Measurements from ENCODE around the gene CLPSL2.

CLPSL2 gene

DNA sequence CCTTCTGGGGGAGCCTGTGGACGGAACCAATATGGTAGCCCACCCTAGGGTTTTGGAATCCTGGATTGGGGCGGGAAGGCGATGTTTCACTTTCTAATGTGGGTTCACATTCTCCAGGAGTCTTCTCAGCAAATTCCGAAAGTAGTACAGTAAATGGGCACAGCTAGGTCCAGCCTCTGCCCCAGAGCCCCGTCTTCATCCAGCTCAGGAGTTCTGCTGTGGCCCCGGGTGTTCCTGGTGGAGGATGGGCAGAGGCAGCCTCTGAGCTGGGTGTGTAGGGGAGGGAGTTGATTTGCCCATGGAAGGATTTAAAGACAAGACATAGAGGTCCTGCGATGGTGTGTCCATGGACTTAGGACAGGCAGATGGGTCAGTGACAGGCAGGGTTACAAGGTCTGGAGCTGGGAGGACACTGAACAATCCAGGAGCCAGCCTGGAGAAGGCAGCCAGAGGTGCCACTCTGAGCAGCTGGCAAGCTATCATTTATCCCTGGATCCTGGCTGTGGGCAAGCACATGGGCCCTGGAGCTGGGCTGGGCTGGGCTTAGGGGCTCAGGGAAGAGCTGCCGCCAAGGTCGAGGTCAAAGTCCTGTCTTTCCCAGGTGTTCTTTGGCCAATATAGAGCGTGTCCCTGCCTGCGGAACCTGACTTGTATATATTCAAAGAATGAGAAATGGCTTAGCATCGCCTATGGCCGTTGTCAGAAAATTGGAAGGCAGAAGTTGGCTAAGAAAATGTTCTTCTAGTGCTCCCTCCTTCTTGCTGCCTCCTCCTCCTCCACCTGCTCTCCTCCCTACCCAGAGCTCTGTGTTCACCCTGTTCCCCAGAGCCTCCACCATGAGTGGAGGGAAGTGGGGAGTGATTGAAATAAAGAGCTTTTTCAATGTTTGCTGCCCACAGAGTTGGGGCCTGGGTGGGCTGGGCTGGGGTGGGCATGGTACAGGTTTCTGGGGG, 11.1 kb downstream of the CLPSL2 start:
- DNase-seq (ENCODE audit: low spot score): no peak

DNA sequence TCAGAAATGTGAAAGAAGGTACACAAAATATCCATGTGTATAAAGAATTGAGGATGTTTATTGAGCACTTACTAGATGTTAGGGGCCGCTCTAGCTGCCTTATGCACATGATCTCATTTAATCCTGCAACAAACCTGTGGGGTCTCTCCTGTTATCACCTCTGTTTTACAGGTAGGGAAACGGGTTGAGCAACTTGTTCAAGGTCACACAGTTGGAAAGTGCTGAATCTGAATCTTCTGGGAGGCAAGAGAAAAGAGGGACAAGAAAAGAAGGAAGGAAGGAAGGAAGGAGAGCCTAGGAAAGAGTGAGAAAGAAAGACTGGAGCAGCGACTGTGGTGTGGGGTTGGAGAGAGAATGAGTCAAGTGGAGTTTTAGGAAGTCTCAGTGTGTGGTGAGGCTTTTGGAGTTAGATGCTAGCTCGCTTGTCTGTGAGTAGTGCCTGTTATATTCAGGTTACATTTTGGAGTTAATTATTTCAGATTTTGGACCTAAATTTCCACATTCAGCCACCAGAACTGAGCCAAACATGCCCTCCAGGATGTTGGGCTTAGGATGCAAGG, 12.1 kb downstream of the CLPSL2 start:
- no peak for DNase-seq (ENCODE audit: low spot score)

DNA sequence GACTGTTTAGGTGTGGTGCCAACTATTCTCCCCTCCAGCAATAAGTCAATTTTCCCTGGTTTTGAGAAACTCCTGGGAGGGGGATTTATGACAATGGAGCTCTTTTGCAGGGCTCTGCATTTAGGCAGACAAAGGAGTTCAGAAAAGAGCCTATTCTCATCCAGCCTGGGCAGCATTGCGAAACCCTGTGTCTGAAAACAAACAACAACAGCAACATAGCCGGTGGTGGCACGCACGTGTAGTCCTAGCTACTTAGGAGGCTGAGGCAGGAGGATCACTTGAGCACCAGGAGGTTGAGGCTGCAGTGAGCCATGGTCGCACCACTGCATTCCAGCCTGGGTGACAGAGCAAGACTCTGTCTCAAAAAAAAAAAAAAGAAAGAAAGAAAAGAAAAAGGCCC, 14.3 kb downstream of the CLPSL2 start:
- no peak for DNase-seq (ENCODE audit: low spot score)

DNA sequence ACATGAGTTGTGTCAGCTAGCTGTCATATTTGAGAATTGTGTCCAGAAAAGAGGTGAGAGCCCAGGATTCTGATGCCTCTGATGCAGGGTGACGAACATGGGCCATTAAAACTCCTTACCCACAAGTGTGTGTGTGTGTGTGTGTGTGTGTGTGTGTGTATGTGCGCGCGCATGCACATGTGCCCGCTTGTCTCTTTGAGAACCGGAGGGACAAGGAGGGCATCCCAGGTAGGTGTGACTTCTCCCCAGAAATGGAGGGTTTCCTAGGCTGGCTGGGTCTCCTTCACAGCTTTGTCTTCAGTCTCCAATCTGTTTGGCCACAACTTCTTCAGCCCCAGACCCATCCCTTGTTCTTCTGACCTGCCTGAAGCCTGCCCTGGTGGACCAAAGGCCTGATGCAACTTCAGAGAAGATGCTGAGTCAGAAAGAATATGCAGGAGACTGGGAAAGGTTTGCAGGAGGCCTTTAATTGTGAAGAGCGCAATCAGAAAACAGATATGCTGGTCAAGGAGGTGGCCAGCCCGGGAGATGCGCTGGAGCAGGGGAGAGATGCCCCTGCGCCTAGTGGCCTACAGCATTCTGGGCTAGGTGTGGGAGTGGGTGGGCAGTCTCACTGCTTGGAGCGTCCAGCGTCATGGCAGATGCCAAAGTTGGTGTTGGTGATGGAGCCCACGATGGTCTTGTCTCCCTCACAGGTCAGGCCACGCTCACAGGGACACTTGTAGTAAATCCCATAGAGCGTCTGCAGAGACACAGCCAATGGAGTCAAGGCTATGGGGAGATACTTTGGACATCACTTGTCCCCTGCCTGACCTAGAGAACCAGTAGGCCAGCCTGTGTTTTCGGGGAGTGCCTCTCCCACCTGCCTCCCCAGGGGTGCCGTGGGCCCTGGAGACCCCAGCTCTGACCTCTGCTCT, 18.4 kb downstream of the CLPSL2 start:
- no peak for DNase-seq (ENCODE audit: low spot score)

DNA sequence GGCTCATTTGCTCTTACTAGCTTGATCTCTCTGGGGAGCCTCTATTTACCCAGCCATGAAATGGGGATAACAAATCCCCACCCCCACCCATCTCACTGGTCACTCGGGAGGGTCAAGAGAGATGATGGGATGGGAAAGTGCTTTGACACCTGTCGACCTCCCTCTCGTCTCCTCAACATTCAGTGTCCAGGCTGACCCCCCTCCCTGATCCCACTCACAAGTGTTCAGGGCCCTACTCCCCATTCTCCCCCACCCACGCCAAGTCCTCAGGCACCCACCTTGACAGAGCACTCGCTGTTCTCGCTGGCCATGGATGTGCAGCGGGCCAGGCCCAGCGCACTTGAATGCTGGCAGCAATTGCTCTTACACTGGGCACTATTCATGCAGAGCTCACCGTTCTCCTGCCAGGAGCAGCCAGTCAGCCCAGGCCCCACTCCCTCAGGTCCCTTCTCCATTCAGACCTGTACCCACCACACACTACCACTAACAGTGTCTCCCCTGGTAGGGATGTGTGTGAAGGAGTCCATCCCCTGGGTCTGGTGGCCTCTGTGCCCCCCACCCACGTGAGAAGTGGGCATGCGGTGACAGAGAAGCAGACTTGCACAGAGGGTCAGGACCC, 19.2 kb downstream of the CLPSL2 start:
- no peak for DNase-seq (ENCODE audit: low spot score)

DNA sequence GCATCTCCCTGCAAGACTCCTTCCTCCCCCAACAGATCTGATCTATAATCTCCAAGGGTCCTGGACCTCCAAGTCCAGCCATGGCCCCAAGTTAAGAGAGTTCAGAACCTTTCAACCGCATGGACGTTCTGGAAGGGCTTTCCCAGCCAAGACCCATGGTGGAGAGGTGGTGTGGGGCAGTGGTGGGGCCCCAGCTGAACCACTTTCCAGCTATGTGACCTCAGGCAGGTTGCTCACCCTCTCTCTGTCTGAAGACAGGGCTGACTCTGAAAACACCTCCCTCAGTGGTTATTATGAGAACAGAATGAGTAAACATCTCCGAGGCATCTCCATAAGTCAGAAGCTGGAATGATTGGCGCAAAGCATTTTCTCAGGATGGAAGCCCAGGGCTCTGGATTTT, 19.8 kb downstream of the CLPSL2 start:
- DNase-seq (ENCODE audit: low spot score): no peak

DNA sequence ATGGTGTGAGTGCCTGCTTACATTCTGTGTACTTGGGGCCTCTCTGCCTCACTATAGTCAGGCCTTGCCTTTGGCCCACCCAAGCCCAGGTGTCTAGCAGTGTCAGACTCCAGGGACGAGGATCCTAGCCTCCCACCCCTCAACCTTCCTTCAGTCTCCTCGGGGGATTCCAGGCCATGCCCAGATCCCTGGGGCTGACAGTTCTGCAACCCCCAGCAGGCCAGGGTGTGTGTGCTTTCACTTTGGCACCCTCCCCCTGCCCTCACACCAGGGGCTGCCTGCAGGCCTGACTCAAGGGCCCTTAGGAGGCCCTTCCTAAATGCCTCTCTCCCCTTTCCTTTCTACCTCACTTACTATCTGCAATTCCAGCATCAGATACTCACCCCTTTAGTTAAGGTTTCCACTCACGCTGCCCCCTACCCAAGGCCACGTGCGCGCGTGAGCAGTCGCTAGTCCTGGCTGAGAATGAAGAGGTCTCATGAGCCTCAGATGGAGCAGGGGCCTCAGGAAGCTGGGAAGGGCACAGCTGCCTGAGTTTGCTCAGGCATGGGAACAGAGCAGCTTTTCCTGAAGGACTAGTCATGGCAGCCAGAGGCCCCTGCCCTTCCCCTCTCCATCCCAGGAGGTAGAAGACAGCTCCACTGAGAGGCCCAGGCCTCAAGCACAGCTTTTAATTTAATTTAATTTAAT, 21.6 kb downstream of the CLPSL2 start:
- no peak for DNase-seq (ENCODE audit: low spot score)

DNA sequence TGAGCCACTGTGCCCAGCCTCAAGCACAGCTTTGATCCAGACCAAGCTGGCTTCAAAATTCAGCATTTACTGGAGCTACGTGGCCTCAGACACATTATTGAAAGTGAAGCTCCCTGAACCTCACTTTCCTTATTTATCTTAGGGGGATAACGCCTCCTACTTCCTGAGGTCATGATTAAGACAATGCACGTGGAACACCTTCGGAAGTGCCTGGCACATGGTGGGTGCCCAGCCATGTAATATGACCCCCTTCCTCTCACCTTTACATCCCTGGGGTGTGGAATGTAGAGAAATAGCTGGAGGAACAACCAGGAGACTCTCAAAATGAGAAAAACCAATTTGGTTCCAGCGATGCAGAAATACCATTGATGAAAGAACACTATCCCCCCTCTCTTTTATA, 22.3 kb downstream of the CLPSL2 start:
- no peak for DNase-seq (ENCODE audit: low spot score)

DNA sequence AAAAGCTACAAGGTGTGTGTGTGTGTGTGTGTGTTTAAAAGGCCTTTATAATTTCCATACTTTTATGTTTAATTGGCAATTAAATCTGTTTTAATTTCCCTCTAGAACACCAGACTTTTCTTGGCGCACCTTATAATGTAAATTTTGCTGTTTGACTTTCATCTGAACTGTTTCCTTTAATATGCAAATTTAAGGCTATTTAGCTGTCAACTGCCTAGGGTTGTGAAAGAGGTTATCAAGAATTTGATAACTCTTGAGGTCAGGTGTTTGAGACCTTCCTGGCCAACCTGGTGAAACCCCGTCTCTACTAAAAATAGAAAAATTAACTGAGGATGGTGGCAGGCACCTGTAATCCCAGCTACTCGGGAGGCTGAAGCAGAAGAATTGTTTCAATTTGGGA, 24.8 kb downstream of the CLPSL2 start:
- DNase-seq (ENCODE audit: low spot score): no peak

DNA sequence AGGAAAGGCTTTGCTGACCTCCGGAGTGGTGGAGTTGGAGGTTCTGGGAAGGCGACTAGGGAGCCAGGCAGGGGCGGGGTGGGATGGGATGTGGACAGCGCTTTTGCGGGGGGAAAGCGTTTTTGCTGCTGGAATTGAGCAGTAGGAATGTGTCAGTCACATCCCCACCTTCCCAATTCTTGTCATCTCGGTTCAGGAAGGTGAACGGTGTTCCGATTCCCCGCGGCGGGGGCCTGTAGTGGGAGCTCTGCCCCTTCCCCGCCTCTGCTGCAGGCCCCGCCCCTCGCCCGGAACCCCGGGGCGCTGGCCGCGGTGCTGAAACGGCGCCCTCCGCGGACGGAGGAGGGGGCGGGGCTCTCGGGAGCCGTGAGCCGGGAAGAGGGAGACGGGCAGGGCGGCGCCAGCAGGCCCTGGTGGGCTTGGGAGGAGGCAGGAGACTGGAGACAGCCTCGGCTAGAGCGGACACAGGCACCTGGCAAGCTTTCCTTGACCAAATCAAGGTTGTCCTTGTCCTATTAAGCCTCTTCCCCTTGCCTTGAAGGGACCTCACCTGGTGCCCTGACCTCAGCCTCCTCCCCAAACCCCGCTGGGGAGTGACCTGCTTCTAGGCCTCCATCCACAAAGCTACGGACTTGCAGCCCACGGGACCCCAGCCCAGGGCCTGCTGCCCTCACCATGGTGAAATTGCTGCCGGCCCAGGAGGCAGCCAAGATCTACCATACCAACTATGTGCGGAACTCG, 28.8 kb downstream of the CLPSL2 start, which contains the start of gene LHFPL5:
Gene LHFPL5 (plus strand): TSS at position 357 of the 741 bp plus-strand sequence. CDS start 319 bp downstream, at position 676.
- DNase-seq (ENCODE audit: low spot score): no peak

DNA sequence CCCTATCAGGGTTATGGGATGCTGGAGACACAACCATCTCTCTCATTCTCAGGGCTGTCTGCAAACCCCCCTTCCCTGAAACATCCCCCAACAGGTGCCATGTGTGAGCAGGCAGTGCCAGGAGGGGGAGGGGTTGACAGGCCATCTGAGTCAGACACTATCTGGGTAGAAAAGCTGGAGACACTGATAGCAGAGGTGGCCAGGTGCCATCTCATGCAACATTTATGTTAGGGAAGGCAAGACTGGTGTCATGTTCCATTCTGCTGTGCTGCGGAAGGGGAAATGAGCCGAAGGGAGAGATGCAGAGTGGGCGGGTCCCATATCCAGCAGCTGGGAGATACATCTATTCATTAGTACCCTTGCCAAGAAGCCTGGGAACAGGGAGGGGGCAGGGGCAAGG, 32.3 kb downstream of the CLPSL2 start:
- DNase-seq (ENCODE audit: low spot score): no peak

DNA sequence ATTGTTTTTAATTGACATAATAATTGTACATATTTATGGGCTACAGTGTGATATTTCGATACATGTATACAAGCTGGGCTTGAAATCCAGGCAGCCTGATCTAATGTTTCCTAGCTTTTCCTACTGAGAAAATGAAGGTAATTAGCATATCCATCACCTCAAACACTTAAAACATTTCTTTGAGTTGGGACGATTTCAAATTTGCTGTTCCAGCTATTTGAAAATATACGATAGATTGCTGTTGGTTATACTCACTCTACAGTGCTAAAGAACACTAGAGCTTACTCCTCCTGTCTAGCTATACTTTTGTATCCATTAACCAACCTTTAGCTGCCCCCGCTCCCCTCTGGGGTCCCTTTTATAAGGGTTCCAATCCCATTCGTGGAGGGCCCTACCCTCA, 33.4 kb downstream of the CLPSL2 start:
- DNase-seq (ENCODE audit: low spot score): no peak

DNA sequence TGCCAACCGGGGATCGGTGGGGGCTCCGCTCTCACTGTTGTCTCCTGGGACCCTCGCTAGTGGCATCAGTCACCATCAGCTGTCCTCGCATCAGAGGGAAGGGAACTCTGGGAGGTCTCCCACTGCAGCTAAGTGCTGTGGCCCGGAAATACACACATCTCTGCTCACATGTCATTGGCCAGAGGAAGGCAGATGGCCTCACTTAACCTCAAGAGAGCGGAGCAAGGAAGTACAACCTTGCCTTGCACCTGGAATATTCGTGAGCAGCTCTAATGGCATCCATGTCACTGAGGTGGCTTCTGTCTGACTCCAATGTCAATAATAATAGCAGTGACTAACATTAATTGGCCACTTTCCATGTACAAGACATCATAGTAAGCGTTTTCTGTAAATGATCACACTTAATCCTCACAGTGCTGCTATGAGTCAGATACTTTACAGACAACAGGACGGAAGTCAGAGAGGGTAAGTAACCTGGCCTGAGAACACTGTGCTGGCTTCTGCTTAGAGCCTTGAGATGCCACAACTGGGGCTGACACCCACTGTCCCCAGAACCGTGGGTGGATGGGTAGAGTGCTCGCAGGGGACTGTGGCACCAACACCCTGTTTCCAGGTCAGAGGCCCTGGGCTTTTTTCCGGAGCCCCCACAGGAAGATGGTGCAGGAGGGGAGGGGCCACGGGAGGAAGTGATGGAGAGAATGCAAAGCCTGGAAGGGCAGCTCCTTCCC, 34.7 kb downstream of the CLPSL2 start:
- DNase-seq (ENCODE audit: low spot score): peak; percentile 94

DNA sequence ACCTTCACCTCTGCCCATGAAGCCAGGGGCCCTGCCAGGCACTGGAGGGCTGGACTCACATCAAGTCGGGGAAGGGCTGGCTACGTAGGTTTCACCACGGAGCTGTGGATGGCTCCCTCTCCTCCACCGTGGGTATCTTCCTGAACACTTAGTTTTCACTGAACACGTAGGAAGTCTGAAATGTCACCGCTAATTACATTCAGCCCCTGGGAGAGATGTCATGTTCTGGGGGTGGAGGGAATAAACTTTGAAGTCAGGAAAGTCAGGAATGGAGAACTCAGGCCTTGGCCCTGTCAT, 35.2 kb downstream of the CLPSL2 start:
- DNase-seq (ENCODE audit: low spot score): no peak

DNA sequence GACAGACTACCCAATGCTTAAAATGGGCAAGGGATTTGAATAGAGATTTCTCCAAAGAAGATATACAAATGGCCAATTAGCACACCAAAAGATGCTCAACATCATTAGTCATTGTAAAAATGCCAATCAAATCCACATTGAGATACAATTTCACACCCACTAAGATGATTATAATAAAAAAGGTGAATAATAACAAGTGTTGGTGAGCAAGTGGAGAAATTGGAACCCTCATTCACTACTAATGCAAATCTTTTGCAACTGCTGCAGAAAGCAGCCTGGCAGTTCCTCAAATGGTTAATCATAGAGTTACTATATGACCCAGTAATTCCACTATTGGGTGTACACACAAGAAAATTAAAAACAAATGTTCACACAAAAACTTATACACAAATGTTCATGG, 41.1 kb downstream of the CLPSL2 start:
- DNase-seq (ENCODE audit: low spot score): no peak

DNA sequence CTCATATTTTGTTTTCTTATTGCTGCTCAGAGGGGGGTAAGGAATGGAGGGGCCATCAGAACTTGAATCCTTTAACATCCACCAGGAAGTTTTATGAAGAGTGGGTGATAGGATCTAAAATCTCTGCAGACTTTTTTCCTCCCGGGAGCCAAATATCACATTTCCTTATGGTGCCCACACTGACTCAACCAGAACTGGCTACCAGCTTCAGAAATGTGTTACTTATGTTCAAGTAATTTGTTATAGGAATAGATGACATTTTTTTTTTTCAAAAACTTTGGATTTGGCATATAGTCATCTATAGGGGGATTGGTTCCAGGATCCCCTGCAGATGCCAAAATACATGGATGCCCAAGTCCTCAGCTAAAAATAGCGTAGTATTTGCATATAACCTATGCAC, 47.2 kb downstream of the CLPSL2 start:
- DNase-seq (ENCODE audit: low spot score): no peak

DNA sequence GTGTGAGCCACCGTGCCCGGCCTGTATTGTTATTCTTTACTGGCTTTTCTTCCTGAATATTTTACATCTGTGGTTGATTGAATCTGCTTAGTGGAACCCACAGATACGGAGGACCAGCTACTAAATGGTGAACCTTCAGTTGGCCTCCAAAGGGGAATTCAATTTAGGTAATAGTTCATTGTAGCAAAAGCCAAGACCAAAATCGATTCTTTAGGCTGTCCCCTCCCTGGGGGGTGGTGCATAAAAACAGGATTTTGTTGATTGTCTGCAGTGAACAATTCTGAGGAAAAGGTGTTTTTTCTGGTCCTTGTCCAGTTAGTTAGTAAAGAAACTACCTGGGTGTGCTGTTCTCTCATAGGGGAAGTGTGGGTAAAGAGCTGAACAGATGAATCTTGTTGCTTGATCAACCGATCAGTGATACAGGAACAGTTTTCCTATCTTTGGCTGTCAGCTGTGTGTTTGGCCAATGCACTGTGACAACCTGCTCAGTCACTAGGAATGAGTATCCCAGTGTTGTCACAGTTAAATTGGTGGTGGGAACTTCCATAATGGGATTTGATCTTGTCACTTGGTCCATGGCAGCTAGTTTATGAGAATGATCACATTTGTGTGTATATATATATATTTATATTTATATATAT, 48.3 kb downstream of the CLPSL2 start:
- DNase-seq (ENCODE audit: low spot score): no peak
